ENCODE measurements around the gene FHIT.
"Not testable (repeated sequence)": the region's sequence is repeated elsewhere in the genome, so short reads cannot be mapped to it uniquely, and the experiment has no call there.

Gene FHIT

GRCh38 chr3:61111825-61112224, 139.4 kb downstream of the FHIT start:
- no peak for DNase-seq (ENCODE audit: low read depth in 2 of 2)

GRCh38 chr3:61110576-61110975, 140.7 kb downstream of the FHIT start:
- no peak for DNase-seq (ENCODE audit: low read depth in 2 of 2)

GRCh38 chr3:61108247-61109019, 142.8 kb downstream of the FHIT start:
- no peak for DNase-seq (ENCODE audit: low read depth in 2 of 2)

- no peak for DNase-seq (ENCODE audit: low read depth in 2 of 2)
Measured at GRCh38 chr3:61094608-61095007, 156.6 kb downstream of the FHIT start.

GRCh38 chr3:61093364-61093763, 157.9 kb downstream of the FHIT start:
- DNase-seq (ENCODE audit: low read depth in 2 of 2): no peak

- no peak for DNase-seq (ENCODE audit: low read depth in 2 of 2)
Measured at GRCh38 chr3:61092870-61093269, 158.4 kb downstream of the FHIT start.

- DNase-seq (ENCODE audit: low read depth in 2 of 2): no peak
Measured at GRCh38 chr3:61090389-61091169, 160.7 kb downstream of the FHIT start.

- no peak for DNase-seq (ENCODE audit: low read depth in 2 of 2)
Measured at GRCh38 chr3:61087465-61087864, 163.8 kb downstream of the FHIT start.

GRCh38 chr3:61081554-61081953, 169.7 kb downstream of the FHIT start:
- DNase-seq (ENCODE audit: low read depth in 2 of 2): no peak

- DNase-seq (ENCODE audit: low read depth in 2 of 2): no peak
Measured at GRCh38 chr3:61080737-61081445, 170.4 kb downstream of the FHIT start.

- DNase-seq (ENCODE audit: low read depth in 2 of 2): no peak
Measured at GRCh38 chr3:61078048-61078752, 173.1 kb downstream of the FHIT start.

GRCh38 chr3:61077551-61077950, 173.7 kb downstream of the FHIT start:
- no peak for DNase-seq (ENCODE audit: low read depth in 2 of 2)

GRCh38 chr3:61074783-61075182, 176.5 kb downstream of the FHIT start:
- DNase-seq (ENCODE audit: low read depth in 2 of 2): no peak

- DNase-seq (ENCODE audit: low read depth in 2 of 2): no peak
Measured at GRCh38 chr3:61073566-61074165, 177.6 kb downstream of the FHIT start.

GRCh38 chr3:61068084-61068483, 183.2 kb downstream of the FHIT start:
- no peak for DNase-seq (ENCODE audit: low read depth in 2 of 2)

- DNase-seq (ENCODE audit: low read depth in 2 of 2): no peak
Measured at GRCh38 chr3:61066800-61067199, 184.5 kb downstream of the FHIT start.

- not testable (repeated sequence) for DNase-seq (ENCODE audit: low read depth in 2 of 2)
Measured at GRCh38 chr3:61066222-61066621, 185.0 kb downstream of the FHIT start.

GRCh38 chr3:61065451-61066011, 185.7 kb downstream of the FHIT start:
- DNase-seq (ENCODE audit: low read depth in 2 of 2): no peak

GRCh38 chr3:61061092-61061723, 190.0 kb downstream of the FHIT start:
- DNase-seq (ENCODE audit: low read depth in 2 of 2): no peak

GRCh38 chr3:61060411-61060861, 190.8 kb downstream of the FHIT start:
- DNase-seq (ENCODE audit: low read depth in 2 of 2): no peak

- no peak for DNase-seq (ENCODE audit: low read depth in 2 of 2)
Measured at GRCh38 chr3:61058836-61059235, 192.4 kb downstream of the FHIT start.
